DMS79 treated with DMSO at 0.1 percent for 48 hours (cell line): ENCODE measurements around the gene WNT5B.

Source experiments
- DNase-seq: peaks from one replicate; lab custom pipeline; 2025; lab: John Stamatoyannopoulos, UW

The WNT5B gene

GRCh38 chr12:1630133-1630826, 1.2 kb downstream of the WNT5B start:
- peak; percentile 37 for DNase-seq

DNA sequence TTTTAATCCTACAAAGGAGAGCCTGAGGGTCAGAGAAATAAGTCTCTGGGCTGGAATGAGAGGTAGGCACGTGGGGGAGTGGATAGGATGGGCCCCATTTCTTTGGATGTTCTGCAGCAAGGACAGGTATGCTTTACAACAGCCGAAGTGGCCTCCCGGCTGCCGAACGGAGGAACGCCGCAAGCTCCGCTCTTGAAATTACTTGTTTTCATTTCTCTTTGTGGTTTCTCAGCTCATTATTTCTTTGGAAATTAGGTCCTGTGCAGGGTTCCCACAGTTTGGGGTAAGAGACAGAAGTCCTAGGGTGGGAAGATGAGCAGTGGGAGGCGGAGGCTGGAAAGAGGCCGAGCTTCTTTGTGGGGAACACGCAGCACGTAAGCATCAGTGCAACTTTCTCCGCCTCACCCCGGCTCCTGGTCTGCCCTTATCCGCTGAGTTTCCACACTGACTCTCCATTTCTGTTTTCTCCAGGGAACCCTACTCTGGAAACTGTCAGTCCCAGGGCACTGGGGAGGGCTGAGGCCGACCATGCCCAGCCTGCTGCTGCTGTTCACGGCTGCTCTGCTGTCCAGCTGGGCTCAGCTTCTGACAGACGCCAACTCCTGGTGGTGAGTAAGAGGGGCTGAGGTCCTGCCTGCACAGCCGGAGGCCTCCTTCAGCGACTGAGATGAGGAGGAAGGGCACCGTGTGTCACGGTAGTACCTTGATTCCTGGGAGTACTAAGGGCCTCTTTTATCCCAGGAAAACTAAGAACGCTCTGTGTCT, 2.0 kb downstream of the WNT5B start:
- DNase-seq: no peak

GRCh38 chr12:1632702-1633101, 3.7 kb downstream of the WNT5B start:
- peak; percentile 61 for DNase-seq

DNA sequence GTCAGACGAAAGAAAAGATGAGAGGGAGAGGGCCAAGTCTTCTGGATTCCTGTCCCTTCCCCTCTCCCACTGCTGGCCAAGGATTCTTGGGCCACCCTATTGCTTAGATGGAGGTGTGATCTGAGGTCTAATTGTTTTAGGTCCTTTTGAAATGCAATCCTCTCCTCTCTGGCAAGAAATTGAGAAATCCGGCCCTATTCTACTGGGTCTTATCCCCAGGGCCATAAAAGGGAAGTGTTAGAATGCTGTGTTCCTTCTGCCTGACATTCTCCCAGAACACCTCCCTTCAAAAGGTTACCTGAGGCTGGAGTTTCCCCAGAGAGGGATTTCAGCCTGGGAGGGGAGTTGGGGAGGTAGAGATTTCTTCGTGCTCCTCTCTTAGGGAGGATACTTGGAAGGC, 4.4 kb downstream of the WNT5B start:
- no peak for DNase-seq

DNA sequence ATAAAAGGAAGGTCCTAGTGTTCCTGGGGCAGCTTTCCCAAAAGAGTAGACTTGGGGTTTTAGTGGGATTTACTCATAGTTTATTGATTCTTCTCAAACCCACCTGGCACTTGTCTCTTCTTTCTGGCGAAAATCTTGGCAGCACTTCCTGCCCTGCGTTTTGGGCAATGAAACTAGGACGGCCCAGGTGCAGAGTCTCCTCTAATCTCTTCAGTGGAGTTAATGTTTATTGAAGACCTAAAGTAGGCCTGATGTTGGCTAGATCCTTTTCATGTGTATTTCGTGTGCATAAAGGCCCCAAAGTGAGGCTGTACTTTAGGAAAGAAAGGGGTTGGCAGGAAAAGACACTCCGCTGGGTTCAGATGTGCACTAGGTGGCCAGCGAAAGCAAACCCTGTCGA, 5.1 kb downstream of the WNT5B start:
- no peak for DNase-seq

DNA sequence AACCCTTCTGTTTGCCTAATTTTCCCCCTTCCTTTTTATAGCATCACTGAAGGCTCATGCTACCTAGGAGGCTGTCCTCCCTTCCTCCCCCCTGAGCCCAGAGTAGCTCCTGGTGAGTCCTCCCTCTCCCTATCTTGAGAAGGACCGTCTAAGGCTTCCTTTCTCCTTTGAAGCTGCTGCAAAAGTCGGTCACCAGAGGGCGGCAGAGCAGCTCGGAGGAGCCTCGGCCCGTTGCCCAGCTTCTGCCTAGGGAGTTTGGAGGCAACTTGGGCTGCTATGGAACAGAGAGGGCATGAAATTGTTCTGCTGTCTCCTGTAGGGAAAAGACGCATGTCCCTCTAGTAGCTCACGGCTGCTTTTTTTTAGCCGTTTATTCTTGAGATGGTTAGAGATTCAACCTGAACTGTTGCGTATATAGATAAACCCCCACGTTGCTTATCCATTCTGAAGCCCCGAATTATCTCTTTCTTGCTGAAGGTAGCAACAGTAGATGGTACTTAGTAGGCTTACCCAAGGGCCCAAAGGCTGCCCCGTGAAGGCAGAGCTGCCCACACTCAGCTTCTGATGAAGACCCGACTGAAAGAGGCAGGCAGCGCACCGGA, 5.7 kb downstream of the WNT5B start:
- DNase-seq: peak; percentile 59

- DNase-seq: no peak
These were observed 6.5 kb downstream of the WNT5B start for GRCh38 chr12:1635301-1636095.

DNA sequence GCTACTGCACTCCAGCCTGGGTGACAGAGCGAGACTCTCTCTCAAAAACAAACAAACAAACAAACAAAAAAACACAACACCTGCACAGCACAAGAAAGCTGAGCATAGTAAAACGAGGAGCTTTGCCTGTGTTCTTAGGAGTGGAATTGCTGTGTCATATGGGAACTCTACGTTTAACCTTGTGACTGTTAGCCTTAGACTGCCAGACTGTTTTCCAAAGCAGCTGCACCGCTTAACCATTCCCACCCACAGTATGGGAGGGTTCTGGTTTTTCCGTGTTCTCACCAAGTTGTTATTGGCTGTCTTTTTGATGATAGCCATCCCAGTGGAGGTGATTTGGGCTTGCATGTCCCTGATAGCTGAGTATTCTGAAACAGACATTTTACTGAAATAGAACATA, 9.2 kb downstream of the WNT5B start:
- no peak for DNase-seq

GRCh38 chr12:1639538-1639937, 10.5 kb downstream of the WNT5B start:
- DNase-seq: no peak

DNA sequence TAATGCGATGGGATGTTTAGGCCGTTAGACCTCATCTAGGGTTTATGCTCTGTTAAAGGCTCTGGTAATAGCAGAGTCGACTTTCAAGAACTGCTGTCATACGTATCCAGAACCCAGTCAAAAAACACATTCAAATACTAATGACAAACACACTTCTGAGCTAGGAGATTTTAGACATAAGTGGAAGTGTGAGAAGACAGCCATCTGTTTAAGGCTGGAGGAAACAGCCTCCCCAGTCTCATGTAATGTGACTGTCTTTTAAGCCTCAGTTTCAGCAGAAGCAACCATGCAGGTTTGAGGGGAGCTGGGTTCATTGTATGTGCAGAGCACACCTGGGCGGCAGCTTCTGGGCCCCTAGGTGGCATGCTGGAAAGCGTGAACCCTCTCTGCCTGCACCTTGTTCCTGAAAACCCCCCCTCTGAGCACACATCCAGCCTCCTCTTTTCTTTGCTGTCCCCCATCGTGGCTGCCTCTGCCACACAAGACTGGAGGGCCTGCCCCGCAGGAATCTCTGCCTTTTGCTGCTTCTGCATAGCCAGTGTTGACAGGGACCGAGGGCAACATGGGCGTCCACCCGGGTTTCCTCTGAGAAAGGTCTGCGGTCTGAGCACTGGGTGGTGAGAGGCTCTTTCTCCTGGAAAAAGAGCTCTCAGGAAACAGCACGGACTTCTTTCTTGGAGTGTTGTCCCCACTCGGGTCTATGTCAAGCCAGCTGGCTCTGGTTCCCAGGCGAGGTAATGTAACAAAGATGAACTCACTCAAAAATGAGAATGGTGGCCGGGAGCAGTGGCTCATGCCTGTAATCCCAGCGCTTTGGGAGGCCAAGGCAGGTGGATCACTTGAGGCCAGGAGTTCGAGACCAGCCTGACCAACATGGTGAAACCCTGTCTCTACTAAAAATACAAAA, 11.6 kb downstream of the WNT5B start:
- no peak for DNase-seq

- DNase-seq: no peak
These were observed 13.5 kb downstream of the WNT5B start for GRCh38 chr12:1642513-1642912.

- no peak for DNase-seq
These were observed 14.0 kb downstream of the WNT5B start for GRCh38 chr12:1643043-1643442.

- peak; percentile 48 for DNase-seq
These were observed 15.0 kb downstream of the WNT5B start for GRCh38 chr12:1643905-1644533.

GRCh38 chr12:1644534-1645438, 15.8 kb downstream of the WNT5B start:
- DNase-seq: peak; percentile 82

- no peak for DNase-seq
These were observed 16.8 kb downstream of the WNT5B start for GRCh38 chr12:1645819-1646218.

DNA sequence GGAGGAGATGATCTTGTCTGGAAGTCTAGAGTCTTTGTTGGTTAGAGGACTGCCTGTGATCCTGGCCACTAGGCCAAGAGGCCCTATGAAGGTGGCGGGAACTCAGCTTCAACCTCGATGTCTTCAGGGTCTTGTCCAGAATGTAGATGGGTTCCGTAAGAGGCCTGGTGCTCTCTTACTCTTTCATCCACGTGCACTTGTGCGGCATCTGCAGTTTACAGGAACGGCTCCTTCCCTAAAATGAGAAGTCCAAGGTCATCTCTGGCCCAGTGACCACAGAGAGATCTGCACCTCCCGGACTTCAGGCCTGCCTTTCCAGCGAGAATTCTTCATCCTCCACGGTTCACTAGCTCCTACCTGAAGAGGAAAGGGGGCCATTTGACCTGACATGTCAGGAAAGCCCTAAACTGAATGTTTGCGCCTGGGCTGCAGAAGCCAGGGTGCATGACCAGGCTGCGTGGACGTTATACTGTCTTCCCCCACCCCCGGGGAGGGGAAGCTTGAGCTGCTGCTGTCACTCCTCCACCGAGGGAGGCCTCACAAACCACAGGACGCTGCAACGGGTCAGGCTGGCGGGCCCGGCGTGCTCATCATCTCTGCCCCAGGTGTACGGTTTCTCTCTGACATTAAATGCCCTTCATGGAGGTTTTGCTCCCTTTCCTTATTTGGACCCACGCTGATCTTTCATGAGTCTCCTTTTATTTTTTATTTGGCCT, 17.7 kb downstream of the WNT5B start:
- no peak for DNase-seq

DNA sequence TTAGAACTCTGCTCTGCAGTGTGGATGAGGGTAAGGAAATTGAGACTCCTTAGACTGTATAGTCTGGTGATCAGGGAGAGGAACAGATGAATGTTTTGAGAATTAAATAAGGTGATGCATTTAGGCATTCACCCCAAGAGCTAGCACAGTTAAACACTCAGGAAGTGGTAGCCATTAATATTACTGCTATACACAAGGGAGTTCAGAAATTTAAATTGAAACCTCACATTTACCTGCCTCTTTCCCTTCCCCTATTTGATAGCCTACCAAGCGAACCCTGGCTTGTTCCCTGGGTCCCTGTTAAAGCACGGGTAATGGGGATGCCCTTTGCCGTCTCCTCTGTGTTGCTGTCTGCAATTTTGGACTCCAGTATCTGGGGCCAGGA, 18.2 kb downstream of the WNT5B start:
- DNase-seq: no peak

- no peak for DNase-seq
These were observed 21.4 kb downstream of the WNT5B start for GRCh38 chr12:1650260-1650977.

DNA sequence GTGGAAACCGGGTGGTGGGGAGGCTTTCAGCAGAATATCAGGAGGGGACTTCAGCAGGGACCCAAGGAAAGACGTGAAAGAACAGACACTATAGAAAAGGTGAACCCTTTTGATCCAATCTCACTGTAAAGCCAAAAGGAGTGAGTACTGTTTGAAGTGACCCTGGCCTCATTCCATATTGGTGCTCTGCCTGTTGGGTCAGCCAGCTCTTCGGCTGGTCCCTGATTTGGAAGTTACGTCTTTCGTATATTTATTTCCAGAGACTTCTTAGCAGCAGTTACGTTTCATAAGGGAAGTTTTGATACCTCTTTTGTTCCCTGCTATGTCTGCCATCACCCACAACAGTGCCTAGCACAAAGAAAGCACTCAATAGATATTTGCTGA, 21.9 kb downstream of the WNT5B start:
- DNase-seq: no peak
